NT2/D1 (cell line): ENCODE measurements around the gene MCCC1.

Source experiments
- YY1 ChIP-seq: IDR thresholded peaks from 2 replicates; pipeline ENCODE4 v1.6.1; 2011; ENCODE audit not compliant: insufficient read length, insufficient read depth
- ZNF274 ChIP-seq: IDR thresholded peaks from 2 replicates; pipeline ENCODE4 v1.6.1; 2011; ENCODE audit warnings: mild to moderate bottlenecking, low read depth, low read length

GRCh38 chr3:183128709-183129108 is 29.4 kb upstream of the MCCC1 start:
- no peak for TF ChIP-seq YY1
- no peak for TF ChIP-seq ZNF274
